ENCODE measurements around the gene POLD1.
"Not testable (repeated sequence)": the region's sequence is repeated elsewhere in the genome, so short reads cannot be mapped to it uniquely, and the experiment has no call there.

The POLD1 gene

GRCh38 chr19:50383852-50384684, at the start of gene POLD1:
TSS of gene POLD1 (plus strand) at chr19:50384347. CDS start at chr19:50398852, 14,505 bp downstream.
- peak within 1 kb of the TSS; percentile 71 for H3K4me3 ChIP-seq (ENCODE audit: control insufficient read depth, low read depth, low read length)
- DNase-seq (ENCODE audit: low read depth): peak; percentile 95
- no peak for TF ChIP-seq CTCF (conservative IDR thresholded peaks at IDR 0.05; ENCODE audit: control insufficient read depth, insufficient read depth, low read depth, low read length)

GRCh38 chr19:50334741-50335421, 49.3 kb upstream of the POLD1 start:
- DNase-seq (ENCODE audit: low read depth): no peak
- H3K4me3 ChIP-seq (ENCODE audit: control insufficient read depth, low read depth, low read length): no peak overlapping the region
- no peak for TF ChIP-seq CTCF (conservative IDR thresholded peaks at IDR 0.05; ENCODE audit: control insufficient read depth, insufficient read depth, low read depth, low read length)

- H3K4me3 ChIP-seq (ENCODE audit: control insufficient read depth, low read depth, low read length); DNase-seq (ENCODE audit: low read depth): not testable (repeated sequence)
Measured at GRCh38 chr19:50337031-50337430, 47.1 kb upstream of the POLD1 start.

GRCh38 chr19:50340331-50340730, 43.8 kb upstream of the POLD1 start:
- DNase-seq (ENCODE audit: low read depth): no peak
- no peak for TF ChIP-seq CTCF (conservative IDR thresholded peaks at IDR 0.05; ENCODE audit: control insufficient read depth, insufficient read depth, low read depth, low read length)
- H3K4me3 ChIP-seq (ENCODE audit: control insufficient read depth, low read depth, low read length): no peak overlapping the region

- no peak overlapping the region for H3K4me3 ChIP-seq (ENCODE audit: control insufficient read depth, low read depth, low read length)
- no peak for DNase-seq (ENCODE audit: low read depth)
- no peak for TF ChIP-seq CTCF (conservative IDR thresholded peaks at IDR 0.05; ENCODE audit: control insufficient read depth, insufficient read depth, low read depth, low read length)
Measured at GRCh38 chr19:50341091-50341564, 43.0 kb upstream of the POLD1 start.

- no peak for DNase-seq (ENCODE audit: low read depth)
- TF ChIP-seq CTCF (conservative IDR thresholded peaks at IDR 0.05; ENCODE audit: control insufficient read depth, insufficient read depth, low read depth, low read length): no peak
- H3K4me3 ChIP-seq (ENCODE audit: control insufficient read depth, low read depth, low read length): no peak overlapping the region
Measured at GRCh38 chr19:50344661-50345318, 39.4 kb upstream of the POLD1 start.

- not testable (repeated sequence) for H3K4me3 ChIP-seq (ENCODE audit: control insufficient read depth, low read depth, low read length); DNase-seq (ENCODE audit: low read depth)
Measured at GRCh38 chr19:50347089-50347581, 37.0 kb upstream of the POLD1 start.

Data from fibroblast of mammary gland (primary cell).